ENCODE results near the gene CFAP20. TPM values are rescaled to one million over a fixed set of nuclear protein-coding genes. Genes with fewer than 3 reads are reported as not detected.

The CFAP20 gene
- total and polyA plus RNA-seq, 2 experiments from 2014 or later = 71.6 to 74.6 TPM

GRCh38 chr16:58120234-58120633 lies 8.9 kb downstream of the CFAP20 start:
- no peaks in the 10 kb centered on the region for H3K27me3 ChIP-seq
- no peaks in the 10 kb centered on the region for H3K36me3 ChIP-seq (replicated peaks; ENCODE audit: insufficient read depth, low read depth)
- H3K27ac ChIP-seq = peak overlapping the region; percentile 9
- peaks cover 89% of the 10 kb centered on the region for H3K79me2 ChIP-seq
- TF ChIP-seq CTCF (IDR thresholded peaks at IDR 0.05; ENCODE audit: poor library complexity) (no peak), EZH2phosphoT487 (IDR thresholded peaks at IDR 0.05; ENCODE audit: low read depth, severe bottlenecking, unreplicated experiment) (no peak), EZH2 (IDR thresholded peaks at IDR 0.05; ENCODE audit: borderline replicate concordance) (no peak)
- H3K9me2 ChIP-seq (replicated peaks; ENCODE audit: insufficient read depth) = no peaks in the 10 kb centered on the region
- no peak for DNase-seq (ENCODE audit: low spot score)
- H3K9me3 ChIP-seq (ENCODE audit: low read depth) = no peaks in the 10 kb centered on the region
- H3K4me3 ChIP-seq = no peak overlapping the region
- 38% methylated on average over 3 of the region's 3 CpGs for WGBS (ENCODE audit: low lambda C conversion rate, missing lambda C conversion rate)
- H3K4me1 ChIP-seq (ENCODE audit: insufficient read depth) = peaks cover 36% of the 10 kb centered on the region
- H4K20me1 ChIP-seq (ENCODE audit: insufficient read depth, poor library complexity, severe bottlenecking) = peaks cover 83% of the 10 kb centered on the region
- H2AFZ ChIP-seq = no peak overlapping the region
- no peak overlapping the region for H3K4me2 ChIP-seq

- Histone ChIP-seq H4K20me1 (ENCODE audit: insufficient read depth, poor library complexity, severe bottlenecking) (peaks cover 76% of the 10 kb centered on the region), H3K79me2 (peaks cover 82% of the 10 kb centered on the region), H3K4me2 (no peak overlapping the region), H3K4me3 (no peak overlapping the region), H3K36me3 (replicated peaks; ENCODE audit: insufficient read depth, low read depth) (no peaks in the 10 kb centered on the region), H3K27ac (no peak overlapping the region), H3K4me1 (ENCODE audit: insufficient read depth) (peaks cover 36% of the 10 kb centered on the region), H3K9me3 (ENCODE audit: low read depth) (no peaks in the 10 kb centered on the region), H3K27me3 (no peaks in the 10 kb centered on the region), H2AFZ (no peak overlapping the region), H3K9me2 (replicated peaks; ENCODE audit: insufficient read depth) (no peaks in the 10 kb centered on the region)
- TF ChIP-seq CTCF (IDR thresholded peaks at IDR 0.05; ENCODE audit: poor library complexity) (no peak), EZH2 (IDR thresholded peaks at IDR 0.05; ENCODE audit: borderline replicate concordance) (no peak), EZH2phosphoT487 (IDR thresholded peaks at IDR 0.05; ENCODE audit: low read depth, severe bottlenecking, unreplicated experiment) (no peak)
- WGBS (ENCODE audit: low lambda C conversion rate, missing lambda C conversion rate) = 93% methylated on average over 8 of the region's 8 CpGs
- DNase-seq (ENCODE audit: low spot score) = no peak
These were observed 9.7 kb downstream of the CFAP20 start for GRCh38 chr16:58119509-58119845.

GRCh38 chr16:58118801-58119508 lies 10.2 kb downstream of the CFAP20 start:
- H4K20me1 ChIP-seq (ENCODE audit: insufficient read depth, poor library complexity, severe bottlenecking) = peaks cover 70% of the 10 kb centered on the region
- no peaks in the 10 kb centered on the region for H3K9me2 ChIP-seq (replicated peaks; ENCODE audit: insufficient read depth)
- no peaks in the 10 kb centered on the region for H3K9me3 ChIP-seq (ENCODE audit: low read depth)
- H3K27ac ChIP-seq = no peak overlapping the region
- no peak for DNase-seq (ENCODE audit: low spot score)
- TF ChIP-seq CTCF (IDR thresholded peaks at IDR 0.05; ENCODE audit: poor library complexity) (no peak), EZH2 (IDR thresholded peaks at IDR 0.05; ENCODE audit: borderline replicate concordance) (no peak), EZH2phosphoT487 (IDR thresholded peaks at IDR 0.05; ENCODE audit: low read depth, severe bottlenecking, unreplicated experiment) (no peak)
- WGBS (ENCODE audit: low lambda C conversion rate, missing lambda C conversion rate) = 50% methylated on average over 5 of the region's 5 CpGs
- H3K4me2 ChIP-seq = no peak overlapping the region
- H3K4me3 ChIP-seq = no peak overlapping the region
- H3K27me3 ChIP-seq = no peaks in the 10 kb centered on the region
- H3K79me2 ChIP-seq = peaks cover 76% of the 10 kb centered on the region
- H3K4me1 ChIP-seq (ENCODE audit: insufficient read depth) = peaks cover 31% of the 10 kb centered on the region
- no peaks in the 10 kb centered on the region for H3K36me3 ChIP-seq (replicated peaks; ENCODE audit: insufficient read depth, low read depth)
- H2AFZ ChIP-seq = no peak overlapping the region
